Psoas muscle (tissue), 8 donors: Measurements from ENCODE around the gene CMTM2. TPM values are rescaled to one million over a fixed set of nuclear protein-coding genes. Genes with fewer than 3 reads are reported as not detected.

Source experiments
- ATAC-seq, 4 donors: fragments of 200-7000 bp; cut with Tn5 transposase; one replicate each; pipeline ENCODE4 v1.9.1; 2020; ENCODE audit warnings: moderate library complexity in 3 of 4, mild to moderate bottlenecking in 2 of 4
- DNase-seq, 2 donors: peaks; one replicate each; pipeline ENCODE4 v3.0.0-alpha.2; 2020
- H3K27ac ChIP-seq: fragments of 200-600 bp; one replicate; pipeline ENCODE4 v1.8.0; 2022
- H3K27me3 ChIP-seq, 3 donors: fragments of 200-600 bp in 1 of 3; one replicate each; pipeline versions ENCODE4 v1.6.1 to v1.8.0; 2013 to 2022; ENCODE audit warnings: low read length in 2 of 3, mild to moderate bottlenecking in 2 of 3, moderate library complexity in 1 of 3; ENCODE audit not compliant: insufficient read depth in 3 of 3
- H3K36me3 ChIP-seq, 2 donors: fragments of 200-600 bp in 1 of 2; one replicate each; pipeline versions ENCODE4 v1.6.1 to v1.8.0; 2013 to 2022; ENCODE audit warnings: low read depth in 1 of 2, mild to moderate bottlenecking in 1 of 2, moderate library complexity in 1 of 2; ENCODE audit not compliant: insufficient read depth in 1 of 2
- H3K4me1 ChIP-seq: fragments of 200-600 bp; one replicate; pipeline ENCODE4 v1.8.0; 2022
- H3K4me3 ChIP-seq: fragments of 200-600 bp; one replicate; pipeline ENCODE4 v1.8.0; 2022; ENCODE audit warnings: mild to moderate bottlenecking
- H3K9me3 ChIP-seq: fragments of 200-600 bp; one replicate; pipeline ENCODE4 v1.8.0; 2022
- CTCF ChIP-seq: fragments of 200-600 bp; IDR thresholded peaks from one replicate; pipeline ENCODE4 v1.8.0; 2022; ENCODE audit warnings: antibody characterized with exemption
- WGBS, 3 donors: extraction: QIAGEN DNeasy Blood & Tissue Kit; methylation state at CpG; one replicate each; pipeline versions ENCODE4 v1.1.6 to v1.1.7; 2013; 5-methylcytosine and 5-hydroxymethylcytosine counted together
- intact Hi-C, 2 donors: fragments of 100-400 bp; cut with DNase I; formaldehyde crosslinking; loops; one replicate each; pipeline versions ENCODE4 v1.11.0 to v1.14.2; 2022
- polyA plus RNA-seq, 3 donors: library from polyadenylated mRNA; stranded (reverse); fragments of 200-250 nt; gene quantifications; one replicate each; pipeline ENCODE4 v1.2.3, GENCODE V29; 2013
- total RNA-seq, 4 donors: library from RNA; stranded (reverse); fragmentation: NEBNext Ultra II Directional in 2 of 4; extraction: Animal tissue kit (Norgen Biotek cat#: 25700) in 2 of 4; gene quantifications; one replicate each; pipeline versions ENCODE4 v1.2.1 to v1.2.4, GENCODE V29; 2021 to 2023
- donor health status: healthy with polysubstance abuse.
- donor health status: DM: no; HTN: no; CAD: no; lungs with moderate emphysema.
- donor health status: Bipolar disorder and iron deficiency.
- donor health status: healthy.
- donor health status: DM: yes; HTN: yes; CAD: no.
- donor health status: DM: no; HTN: no; CAD: no.
- donor health status: DM: no; HTN: no; CAD: no.
- donor health status: DM: yes; HTN: yes; CAD: no.

The CMTM2 gene
- total and polyA plus RNA-seq, 7 donors: 0.17 TPM; not detected in 6

- Histone ChIP-seq H3K27me3 (no peaks in the 10 kb centered on the region), H3K36me3 (peaks cover 0 to 41% of the 10 kb centered on the region in 2 donors), H3K9me3 (no peaks in the 10 kb centered on the region), H3K27ac (peak overlapping the region; percentile 92), H3K4me1 (peaks cover 29% of the 10 kb centered on the region), H3K4me3 (no peak overlapping the region)
- TF ChIP-seq CTCF: no peak
- intact Hi-C loops: loop anchor here in 1 of 2 donors (5.0 kb wide), 1 partner anchor 71 kb away; no protein-coding TSS in a partner anchor
- DNase-seq (no peak), ATAC-seq (no peak)
- 75 to 93% (median 85%) methylated on average over 4 of the region's 4 CpGs for WGBS, 3 donors
Measured at GRCh38 chr16:66548068-66548467, 31.2 kb upstream of the CMTM2 start.

DNA sequence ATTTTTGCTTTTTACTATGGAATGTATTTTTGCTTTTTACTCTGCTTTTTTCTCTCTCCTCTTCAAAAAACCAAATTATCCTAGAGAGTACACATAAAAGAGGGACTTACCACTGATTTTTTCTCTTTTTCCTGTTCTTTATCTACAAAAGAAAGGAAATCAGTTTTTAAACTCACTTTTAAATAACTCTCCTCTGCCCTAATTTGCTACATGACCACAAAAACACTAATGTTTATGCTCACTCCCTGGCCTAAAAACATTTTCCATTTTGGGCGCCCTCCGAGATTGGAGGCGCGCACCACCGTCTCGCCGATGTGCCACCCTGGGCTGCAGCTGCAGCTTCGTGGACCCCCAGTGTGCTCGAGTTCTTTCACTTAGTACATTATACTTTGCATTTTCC lies 30.4 kb upstream of the CMTM2 start:
- peak overlapping the region; percentile 92 for H3K4me3 ChIP-seq
- TF ChIP-seq CTCF: no peak
- ATAC-seq: no peak
- DNase-seq: no peak
- H3K9me3 ChIP-seq: no peaks in the 10 kb centered on the region
- H3K36me3 ChIP-seq: peaks cover 0 to 33% of the 10 kb centered on the region in 2 donors
- H3K4me1 ChIP-seq: peaks cover 37% of the 10 kb centered on the region
- no peaks in the 10 kb centered on the region for H3K27me3 ChIP-seq
- 35 to 61% (median 39%) methylated on average over 9 of the region's 9 CpGs for WGBS, 3 donors
- intact Hi-C loops: loop anchor here in 1 of 2 donors (5.0 kb wide), 1 partner anchor 72 kb away; no protein-coding TSS in a partner anchor
- peak overlapping the region; percentile 92 for H3K27ac ChIP-seq

DNA sequence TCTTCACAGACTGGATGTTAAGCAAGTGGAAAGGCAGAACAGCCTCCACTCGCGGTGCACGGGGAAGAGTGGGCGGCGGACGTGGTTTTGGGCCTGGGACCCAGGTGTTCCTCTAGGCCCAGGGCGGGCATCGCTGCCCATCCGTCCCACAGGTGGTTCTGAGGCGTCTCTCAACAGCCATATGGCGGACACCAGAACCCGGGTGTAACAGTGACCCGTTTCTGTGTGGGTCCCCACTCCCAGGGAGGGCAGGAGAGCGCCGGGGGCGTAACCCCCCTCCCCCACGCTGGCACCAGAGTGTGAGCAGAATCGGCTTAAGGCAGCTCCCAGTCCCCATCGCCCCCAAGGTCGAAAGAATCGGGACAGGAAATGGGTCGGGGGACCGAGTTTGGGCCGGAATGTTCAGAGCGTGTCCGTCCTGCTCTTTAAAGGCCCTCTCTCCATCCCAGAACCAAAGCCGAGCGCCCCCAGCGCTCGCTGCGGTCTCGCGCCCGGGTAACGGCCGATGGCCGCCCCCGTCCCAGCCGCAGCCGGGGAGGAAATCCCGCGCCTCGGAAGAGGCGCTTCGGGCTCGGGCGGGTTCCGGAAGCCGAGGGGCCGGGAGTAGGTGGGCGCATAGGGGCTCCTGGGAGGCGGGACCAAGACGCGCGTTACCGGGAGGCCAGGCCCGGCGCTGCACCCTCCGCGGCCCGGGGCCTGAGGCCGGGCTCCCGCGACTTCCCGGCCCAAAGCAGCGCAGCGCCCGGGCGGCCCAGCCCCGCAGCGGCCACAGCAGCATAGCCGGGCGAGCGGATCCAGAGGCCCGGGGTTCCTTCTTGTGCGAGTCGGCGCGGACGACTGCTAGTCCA lies 29.8 kb upstream of the CMTM2 start, which contains the start of gene TK2:
TSS of gene TK2 (minus strand) at position 839 of the 848 bp plus-strand sequence. CDS start at position 778, 61 bp downstream.
- peak; percentile 17 for TF ChIP-seq CTCF
- Histone ChIP-seq H3K27me3 (no peaks in the 10 kb centered on the region), H3K4me3 (peak within 1 kb of the TSS; percentile 92), H3K36me3 (peaks cover 0 to 27% of the 10 kb centered on the region in 2 donors), H3K27ac (peak within 1 kb of the TSS; percentile 92), H3K9me3 (no peaks in the 10 kb centered on the region), H3K4me1 (peaks cover 40% of the 10 kb centered on the region)
- intact Hi-C loops: loop anchor here in 1 of 2 donors (5.0 kb wide), 2 partner anchors 32 to 72 kb away; no protein-coding TSS in a partner anchor
- DNase-seq: peak; percentile 75 to 84
- whole genome bisulfite sequencing, 3 donors: 1 to 4% (median 2%) methylated on average over 60 to 80 of the region's 80 CpGs
- ATAC-seq: peak; percentile 63 to 69 (median 66)

DNA sequence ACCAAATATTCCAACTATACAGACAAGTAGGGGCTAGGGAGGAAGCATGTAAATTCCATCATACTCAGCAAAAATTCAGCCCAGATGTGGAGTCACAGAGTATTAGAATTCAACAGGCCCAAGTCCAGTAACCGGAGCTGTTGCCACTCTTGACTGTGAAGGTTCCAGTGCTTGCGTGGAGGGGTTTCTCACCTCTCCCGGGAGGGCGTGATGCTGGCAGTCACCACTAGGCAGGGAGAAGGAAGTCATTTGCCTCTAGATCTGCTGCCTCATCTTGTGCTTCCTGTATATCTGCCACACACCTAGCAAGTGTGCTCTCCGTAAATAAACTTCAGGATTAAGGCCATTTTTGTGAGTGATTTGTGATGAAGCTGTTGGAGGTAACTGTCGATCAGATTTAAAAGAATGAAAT lies 27.9 kb upstream of the CMTM2 start:
- WGBS, 3 donors: 41 to 44% (median 43%) methylated on average over 6 of the region's 6 CpGs
- intact Hi-C loops: loop anchor here in 1 of 2 donors (5.0 kb wide), 1 partner anchor 34 kb away; no protein-coding TSS in a partner anchor
- ATAC-seq (peak in 2 of 4 donors; percentile 22 to 39), DNase-seq (peak in 1 of 2 donors; percentile 35)
- Histone ChIP-seq H3K27me3 (no peaks in the 10 kb centered on the region), H3K9me3 (no peaks in the 10 kb centered on the region), H3K4me1 (peaks cover 40% of the 10 kb centered on the region), H3K27ac (peak overlapping the region; percentile 86), H3K4me3 (peak overlapping the region; percentile 68), H3K36me3 (peaks cover 0 to 14% of the 10 kb centered on the region in 2 donors)
- TF ChIP-seq CTCF: peak; percentile 18
